IPS-20b (cell line): Measurements from ENCODE around the gene RERE.

Experiments used
- H3K27ac ChIP-seq: one replicate; pipeline ENCODE4 v1.5.1; 2013; ENCODE audit warnings: low read length
- H3K27me3 ChIP-seq: 2 replicates; pipeline ENCODE4 v1.6.1; 2013; ENCODE audit warnings: mild to moderate bottlenecking, low read length, inconsistent platforms; ENCODE audit not compliant: insufficient read depth
- H3K36me3 ChIP-seq: 2 replicates; pipeline ENCODE4 v1.6.1; 2013; ENCODE audit warnings: low read depth, mild to moderate bottlenecking, inconsistent platforms, low read length, moderate library complexity; ENCODE audit not compliant: insufficient read depth
- H3K4me1 ChIP-seq: 2 replicates; pipeline ENCODE4 v1.6.1; 2013; ENCODE audit warnings: mild to moderate bottlenecking, control low read depth, inconsistent platforms, low read length, moderate library complexity; ENCODE audit not compliant: insufficient read depth
- H3K4me3 ChIP-seq: 2 replicates; pipeline ENCODE4 v1.5.1; 2013; ENCODE audit warnings: mild to moderate bottlenecking, low read length, inconsistent platforms
- H3K9ac ChIP-seq: 2 replicates; pipeline ENCODE4 v1.6.1; 2013; ENCODE audit warnings: low read depth, mild to moderate bottlenecking, inconsistent platforms, low read length, moderate library complexity
- H3K9me3 ChIP-seq: 2 replicates; pipeline ENCODE4 v1.6.1; 2013; ENCODE audit warnings: mild to moderate bottlenecking, low read depth, low read length, inconsistent platforms; ENCODE audit not compliant: insufficient read depth

RERE gene

DNA sequence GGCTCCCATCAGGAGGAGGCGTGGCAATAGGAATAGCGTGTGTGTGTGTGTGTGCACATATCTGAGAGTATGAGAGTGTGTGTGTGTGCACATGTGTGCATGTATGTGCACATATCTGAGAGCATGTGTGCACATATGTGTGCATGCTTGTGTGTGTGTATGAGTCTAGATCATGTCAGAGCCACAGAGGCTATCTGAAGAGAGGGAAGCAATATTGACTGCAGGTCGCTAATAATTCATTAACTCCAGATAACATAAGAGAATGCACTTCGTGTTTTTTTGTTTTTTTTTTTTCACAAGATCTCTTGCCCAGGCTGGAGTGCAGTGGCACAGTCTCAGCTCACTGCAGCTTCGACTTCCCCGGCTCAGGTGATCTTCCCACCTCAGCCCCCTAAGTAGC is 504.2 kb downstream of the RERE start:
- H3K36me3 ChIP-seq, result no peaks in the 10 kb centered on the region
- H3K4me1 ChIP-seq, result peaks cover 13% of the 10 kb centered on the region; the same call in 1 of the 2 replicates
- no peak overlapping the region for H3K4me3 ChIP-seq
- no peak overlapping the region for H3K9ac ChIP-seq
- H3K27ac ChIP-seq, result no peak overlapping the region
- no peaks in the 10 kb centered on the region; the same call in 1 of the 2 replicates for H3K9me3 ChIP-seq
- peaks cover 31% of the 10 kb centered on the region for H3K27me3 ChIP-seq

DNA sequence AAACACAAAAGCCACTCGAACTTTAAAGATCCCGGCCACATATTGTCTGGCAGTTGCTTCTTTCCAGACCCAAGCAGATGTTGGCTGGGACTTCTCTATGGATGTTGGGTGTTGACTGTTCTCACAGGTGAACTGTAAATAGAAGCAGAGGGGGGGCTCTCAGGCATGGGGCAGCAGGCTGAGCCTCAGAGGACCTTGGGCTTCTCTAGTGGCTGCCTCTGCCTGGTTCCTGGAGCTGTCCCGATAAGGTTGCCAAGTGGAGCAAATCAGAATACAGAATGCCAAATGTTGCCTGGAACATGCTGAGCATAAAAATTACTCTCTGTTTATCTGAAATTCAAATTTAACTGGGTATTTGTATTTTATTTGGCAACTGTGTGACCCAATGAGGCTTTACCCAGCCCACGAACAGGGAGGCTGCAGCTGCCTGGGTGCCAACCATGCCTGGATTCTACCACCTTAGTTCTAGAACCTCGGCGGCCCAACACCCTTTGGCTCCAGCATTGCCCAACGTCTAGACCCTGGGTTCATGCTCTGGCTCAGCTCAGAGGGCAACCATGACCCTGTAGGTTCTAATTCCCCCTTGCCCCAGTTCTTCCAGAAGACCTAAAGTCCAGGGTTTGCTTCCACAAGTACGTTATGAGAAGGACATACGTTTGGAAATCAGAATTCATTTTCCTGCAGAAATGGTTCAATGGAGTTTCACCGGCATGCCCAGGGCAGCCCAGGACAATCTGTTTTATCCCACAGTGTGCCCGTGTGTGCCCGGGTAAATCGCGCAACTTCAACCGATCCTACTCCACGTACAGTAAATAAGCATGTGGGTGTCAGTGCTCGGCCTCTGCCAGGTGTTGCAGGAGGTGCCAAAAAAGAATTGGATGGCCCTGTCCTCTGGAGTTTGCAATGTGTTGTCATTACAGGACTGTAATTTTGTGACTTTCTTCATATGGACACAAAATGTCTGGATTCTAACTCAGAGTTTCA is 504.9 kb downstream of the RERE start:
- Histone ChIP-seq H3K27ac (no peak overlapping the region), H3K27me3 (peaks cover 24% of the 10 kb centered on the region), H3K9me3 (no peaks in the 10 kb centered on the region; the same call in 1 of the 2 replicates), H3K36me3 (no peaks in the 10 kb centered on the region), H3K4me3 (no peak overlapping the region), H3K9ac (no peak overlapping the region), H3K4me1 (peaks cover 13% of the 10 kb centered on the region; the same call in 1 of the 2 replicates)

DNA sequence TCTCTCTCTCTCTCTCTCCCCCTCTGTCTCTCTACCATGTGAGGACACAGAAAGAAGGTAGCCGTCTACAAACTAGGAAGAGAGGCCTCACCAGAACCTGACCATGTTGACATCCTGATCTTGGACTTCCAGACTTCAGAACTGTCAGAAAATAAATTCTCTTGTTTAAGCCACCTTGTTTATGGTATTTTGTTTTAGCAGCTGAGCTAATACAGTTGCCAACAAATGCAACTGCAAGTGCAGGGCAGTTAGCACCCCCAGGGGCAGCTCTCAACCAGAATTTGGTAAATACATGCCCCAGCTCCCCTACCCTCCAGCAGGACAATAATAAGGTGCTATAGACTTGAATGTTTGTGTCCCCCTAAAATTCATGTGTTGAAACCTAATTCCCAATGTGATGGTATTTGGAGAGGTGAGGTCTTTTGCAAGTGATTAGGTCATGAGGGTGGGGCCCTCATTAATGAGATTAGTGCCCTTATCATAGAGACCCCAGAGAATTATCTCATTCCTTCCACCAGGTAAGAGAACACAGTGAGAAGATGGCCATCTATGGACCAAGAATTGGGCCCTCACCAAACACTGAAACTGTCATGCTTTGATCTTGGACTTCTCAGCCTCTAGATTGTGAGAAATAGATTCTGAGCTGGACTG is 506.2 kb downstream of the RERE start:
- Histone ChIP-seq H3K9me3 (no peaks in the 10 kb centered on the region; the same call in 1 of the 2 replicates), H3K36me3 (no peaks in the 10 kb centered on the region), H3K9ac (no peak overlapping the region), H3K27ac (no peak overlapping the region), H3K4me1 (peaks cover 13% of the 10 kb centered on the region; the same call in 1 of the 2 replicates), H3K4me3 (no peak overlapping the region), H3K27me3 (peaks cover 11% of the 10 kb centered on the region; the same call in 1 of the 2 replicates)

DNA sequence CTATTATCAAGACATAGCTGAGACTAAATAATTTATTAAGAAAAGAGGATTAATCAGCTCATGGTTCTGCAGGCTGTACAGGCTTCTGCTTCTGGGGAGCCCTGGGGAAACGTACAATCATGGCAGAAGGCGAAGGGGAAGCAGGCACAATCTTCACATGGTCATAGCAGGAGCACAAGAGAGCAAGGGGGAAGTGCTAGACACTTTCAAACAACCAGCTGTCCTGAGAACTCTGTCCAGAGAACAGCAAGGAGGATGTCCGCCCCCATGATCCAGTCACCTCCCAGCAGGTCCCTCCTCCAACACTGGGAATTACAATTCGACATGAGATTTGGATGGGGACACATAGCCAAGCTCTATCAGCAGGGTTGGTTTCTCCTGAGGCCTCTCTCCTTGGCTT is 509.8 kb downstream of the RERE start:
- H3K36me3 ChIP-seq, result no peaks in the 10 kb centered on the region
- H3K27ac ChIP-seq, result no peak overlapping the region
- no peak overlapping the region for H3K9ac ChIP-seq
- H3K27me3 ChIP-seq, result no peaks in the 10 kb centered on the region
- H3K4me3 ChIP-seq, result no peak overlapping the region
- peaks cover 3% of the 10 kb centered on the region; the same call in 1 of the 2 replicates for H3K4me1 ChIP-seq
- H3K9me3 ChIP-seq, result no peaks in the 10 kb centered on the region; the same call in 1 of the 2 replicates

DNA sequence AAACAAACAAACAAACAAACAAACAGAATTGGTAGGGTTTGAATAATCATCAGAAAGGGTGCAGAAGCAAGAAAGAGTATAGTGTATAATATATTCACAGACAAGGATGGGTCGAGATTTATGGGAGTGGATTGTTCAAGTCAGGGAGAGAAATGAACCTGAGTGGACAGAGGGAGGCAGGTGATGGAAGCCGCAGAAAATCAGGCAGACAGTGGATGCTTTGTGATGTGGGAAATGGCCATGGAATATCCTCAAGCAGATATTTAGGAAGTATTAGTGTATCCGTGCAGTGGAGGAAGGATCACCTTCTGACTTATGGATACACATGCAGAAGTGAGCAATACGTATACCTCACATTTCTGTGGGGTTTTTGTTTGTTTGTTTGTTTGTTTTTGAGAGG is 513.6 kb downstream of the RERE start:
- Histone ChIP-seq H3K9me3 (no peaks in the 10 kb centered on the region), H3K4me1 (peaks cover 3% of the 10 kb centered on the region; the same call in 1 of the 2 replicates), H3K9ac (no peak overlapping the region), H3K4me3 (no peak overlapping the region), H3K27me3 (no peaks in the 10 kb centered on the region), H3K27ac (no peak overlapping the region), H3K36me3 (no peaks in the 10 kb centered on the region)

DNA sequence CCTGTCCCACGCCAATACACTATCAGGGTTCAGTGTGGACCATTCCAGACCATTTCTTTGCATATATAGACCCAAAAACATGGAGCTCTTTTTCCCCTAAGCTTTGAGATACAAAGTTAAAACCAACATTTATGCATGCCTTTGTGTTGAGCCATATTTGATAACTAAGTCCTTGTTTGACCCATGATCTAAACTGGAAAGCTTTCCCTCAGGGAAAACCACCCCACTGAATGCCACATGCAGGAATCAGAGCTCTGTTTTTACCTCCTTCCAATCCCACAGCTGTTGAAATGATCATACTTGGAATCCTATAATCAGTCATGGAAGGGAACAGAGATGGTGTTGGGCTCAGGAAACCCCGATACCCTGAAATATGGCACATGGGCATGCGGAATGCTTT is 514.3 kb downstream of the RERE start:
- H3K27me3 ChIP-seq, result no peaks in the 10 kb centered on the region
- H3K9ac ChIP-seq, result no peak overlapping the region
- H3K27ac ChIP-seq, result no peak overlapping the region
- H3K36me3 ChIP-seq, result no peaks in the 10 kb centered on the region
- no peaks in the 10 kb centered on the region for H3K9me3 ChIP-seq
- H3K4me3 ChIP-seq, result no peak overlapping the region
- peaks cover 3% of the 10 kb centered on the region; the same call in 1 of the 2 replicates for H3K4me1 ChIP-seq
